GM19468 (cell line): ENCODE measurements around the gene ACTL8.

ENCODE experiments used
- ATAC-seq: cut with Tn5 transposase; IDR thresholded peaks from one replicate; pipeline ENCODE4 v1.9.1; 2021; ENCODE audit warnings: mild to moderate bottlenecking, moderate library complexity, moderate number of reproducible peaks; ENCODE audit not compliant: unreplicated experiment; ENCODE audit errors: extremely low read depth

ACTL8 gene

DNA sequence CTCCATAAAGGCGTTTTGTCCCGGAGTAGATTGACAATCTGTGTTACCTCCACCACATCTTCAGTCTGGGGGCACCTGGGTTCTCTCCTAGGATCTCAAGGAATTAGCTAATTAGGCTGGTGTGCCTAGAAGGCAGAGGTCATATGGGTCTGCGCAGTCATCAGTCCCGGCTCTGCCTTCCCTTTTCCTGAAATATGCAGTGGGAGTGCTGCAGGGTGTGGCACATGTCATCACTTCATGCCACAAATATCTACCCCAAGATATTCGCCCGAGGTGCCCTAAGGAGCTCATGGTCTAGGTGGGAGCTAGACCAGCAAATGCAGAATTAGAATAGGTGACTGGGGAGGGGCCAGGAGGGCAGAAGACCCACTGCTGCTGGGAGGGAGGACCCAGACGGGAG, 42.9 kb downstream of the ACTL8 start:
- ATAC-seq: no peak

DNA sequence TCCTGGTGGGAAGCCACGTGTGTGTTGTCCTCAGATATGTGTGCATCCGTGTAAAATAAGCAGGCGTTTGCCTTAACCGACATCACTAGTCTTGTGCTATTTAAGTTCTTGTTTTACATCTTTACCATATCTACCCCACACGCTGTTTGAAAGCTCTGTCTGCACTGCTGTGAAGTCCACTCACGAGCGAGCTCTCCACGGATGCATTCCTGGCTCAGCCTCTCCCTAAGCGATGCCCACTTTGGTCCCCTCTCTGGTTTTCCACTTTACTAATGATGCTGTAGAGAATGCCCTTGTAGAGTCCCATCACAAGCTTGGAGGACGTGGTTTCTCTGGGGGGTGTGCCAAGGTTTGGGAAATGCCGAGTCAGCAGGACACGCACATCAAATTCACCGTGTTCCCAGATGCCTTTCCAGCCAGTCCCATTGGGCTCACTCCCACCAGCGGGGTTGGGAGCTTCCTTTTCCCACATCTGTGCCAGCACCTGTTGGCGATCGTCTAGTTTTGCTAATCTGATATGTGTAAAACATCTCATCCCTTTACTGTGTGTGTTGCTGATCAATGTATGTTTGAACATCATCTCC, 43.8 kb downstream of the ACTL8 start:
- no peak for ATAC-seq

DNA sequence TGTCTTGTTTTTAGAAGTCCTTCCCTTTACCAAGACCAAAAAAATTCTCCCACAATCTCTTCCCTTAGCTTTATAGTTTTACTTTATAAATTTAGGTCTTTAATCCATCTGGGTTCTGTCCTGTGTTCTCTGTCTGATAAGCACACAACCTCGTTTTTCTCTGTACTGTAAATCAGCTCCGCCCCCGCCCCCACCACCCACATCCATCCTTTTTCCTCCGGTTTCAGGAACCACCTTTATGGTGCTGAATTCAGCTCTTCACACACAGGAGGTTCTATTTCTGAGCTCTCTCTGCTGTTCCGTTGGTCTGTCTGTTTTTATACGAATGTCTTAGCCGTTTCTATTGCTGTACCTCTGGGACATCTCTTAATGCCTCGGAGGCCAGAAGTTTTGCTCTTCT, 44.5 kb downstream of the ACTL8 start:
- no peak for ATAC-seq

DNA sequence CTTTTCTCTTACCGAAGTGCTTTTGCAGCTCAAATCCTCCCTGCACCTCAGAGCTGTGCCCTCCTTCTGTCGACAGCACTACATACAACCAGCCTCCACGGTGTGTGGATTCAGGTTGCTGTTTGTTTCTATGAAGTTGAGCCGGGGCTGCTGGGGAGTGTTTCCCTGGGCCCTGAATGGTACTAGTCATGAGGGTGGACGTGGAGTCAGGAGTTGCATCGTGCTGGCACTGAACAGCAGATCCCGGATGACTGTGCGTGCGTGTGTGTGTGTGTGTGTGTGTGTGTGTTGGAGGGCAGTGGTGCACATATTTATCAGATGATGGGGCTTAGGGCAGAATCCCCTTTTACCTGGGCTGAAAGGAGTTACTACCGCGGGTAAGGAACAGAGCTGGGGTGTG, 47.0 kb downstream of the ACTL8 start:
- ATAC-seq: no peak

DNA sequence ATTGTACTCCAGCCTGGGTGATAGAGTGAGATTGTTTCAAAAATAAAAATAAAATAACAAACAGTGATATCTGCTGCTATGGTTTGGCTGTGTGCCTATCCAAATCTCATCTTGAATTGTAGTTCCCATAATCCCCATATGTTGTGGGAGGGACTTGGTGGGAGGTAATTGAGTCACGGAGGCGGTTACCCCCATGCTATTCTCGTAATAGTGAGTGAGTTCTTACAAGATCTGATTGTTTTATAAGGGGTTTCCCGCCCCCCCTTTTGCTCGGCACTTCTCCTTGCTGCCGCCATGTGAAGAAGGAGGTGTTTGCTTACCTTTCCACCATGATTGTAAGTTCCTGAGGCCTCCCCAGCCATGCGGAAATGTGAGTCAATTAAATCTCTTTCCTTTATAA, 47.8 kb downstream of the ACTL8 start:
- ATAC-seq: no peak

DNA sequence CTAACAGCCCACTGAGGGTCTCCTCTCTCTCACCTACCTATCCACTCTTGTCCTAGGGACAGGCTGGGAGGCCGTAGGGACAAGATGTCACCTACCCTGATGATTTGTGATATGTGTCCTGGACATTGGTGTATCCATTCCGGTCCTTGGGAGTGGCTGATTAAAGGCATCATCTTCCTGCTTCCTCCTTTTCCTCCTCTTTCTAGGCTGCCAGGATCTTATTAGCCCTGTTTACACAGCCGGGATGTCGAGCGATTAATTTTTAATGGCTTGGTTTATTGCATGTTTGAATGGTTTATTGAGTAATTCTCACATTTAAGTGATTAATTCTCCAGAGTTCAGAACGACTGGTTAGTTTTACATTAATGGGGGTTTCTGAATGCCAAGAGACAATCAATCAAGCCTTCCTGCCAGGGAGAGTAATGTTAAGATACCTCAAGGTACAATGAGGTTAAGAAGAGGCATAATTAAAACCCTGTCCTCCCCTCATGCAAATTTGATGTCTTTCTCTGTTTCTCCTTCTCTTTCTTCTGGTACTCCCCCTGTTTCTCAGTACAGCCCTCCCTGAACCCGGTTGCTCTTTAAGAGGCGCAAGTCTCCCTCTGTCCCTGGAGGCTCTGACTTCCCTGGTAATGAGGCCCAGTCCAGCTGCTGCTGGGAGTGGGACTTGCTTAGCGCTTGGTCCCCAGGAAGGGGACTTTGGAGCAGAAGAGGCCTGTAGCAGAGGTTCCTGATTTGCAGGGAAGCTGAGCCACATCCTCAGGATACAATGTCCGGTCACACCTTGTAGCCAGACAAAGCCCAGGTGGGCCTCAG, 50.9 kb downstream of the ACTL8 start:
- no peak for ATAC-seq

DNA sequence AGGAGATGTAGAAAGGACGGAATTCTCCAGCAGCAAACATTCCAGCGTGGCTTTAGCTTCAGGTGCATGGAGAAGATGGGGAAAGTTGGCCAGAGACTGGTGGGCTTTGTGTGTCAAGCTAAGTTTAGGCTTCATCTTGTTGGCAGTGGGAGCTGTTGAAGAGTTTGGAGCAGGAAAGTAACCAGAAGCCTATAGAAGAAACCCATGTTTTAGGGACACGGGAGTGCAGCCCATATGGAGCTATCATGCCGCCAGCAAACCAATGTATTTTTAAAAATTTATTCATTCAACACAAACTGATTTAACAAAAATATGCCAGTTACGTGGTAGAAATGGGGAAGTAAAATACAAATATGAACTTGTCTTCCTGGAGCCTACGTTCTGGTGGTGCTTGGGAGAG, 53.7 kb downstream of the ACTL8 start:
- no peak for ATAC-seq

DNA sequence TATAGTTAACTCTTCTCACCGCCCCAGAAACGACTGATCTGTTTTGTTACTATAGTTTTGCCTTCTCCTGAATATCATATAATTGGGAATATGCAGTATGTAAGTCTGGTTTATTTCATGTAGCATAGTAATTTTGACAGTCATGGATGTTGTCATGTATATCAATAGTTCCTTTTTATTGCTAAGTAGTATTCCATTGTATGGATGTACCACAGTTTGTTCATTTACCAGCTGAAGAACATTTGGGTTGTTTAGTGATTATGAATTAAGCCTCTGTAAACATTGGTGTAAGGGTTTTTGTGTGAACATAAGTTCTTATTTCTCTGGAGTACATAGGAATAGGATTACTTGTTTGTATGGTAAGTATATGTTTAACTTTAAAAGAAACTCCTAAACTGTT, 55.5 kb downstream of the ACTL8 start:
- ATAC-seq: no peak

DNA sequence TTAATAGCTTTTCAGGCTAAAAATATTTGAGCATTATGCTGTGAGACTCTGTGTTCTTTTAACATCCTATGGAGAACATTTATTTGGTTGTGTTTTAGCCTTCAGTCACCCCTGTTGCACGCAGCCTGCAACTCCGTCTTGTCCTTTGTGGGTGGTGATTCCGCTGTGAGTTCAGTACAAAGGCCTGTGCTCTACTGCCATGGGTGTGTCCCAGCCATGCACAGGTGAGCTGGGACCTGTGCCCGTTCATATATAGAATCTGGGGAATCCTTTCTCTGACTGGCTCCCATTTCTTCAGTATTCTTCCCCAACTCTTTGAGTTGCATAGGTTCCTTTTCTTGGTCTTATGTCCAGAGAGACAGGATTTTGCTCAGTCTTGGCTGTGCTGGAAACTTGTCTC, 61.4 kb downstream of the ACTL8 start:
- ATAC-seq: no peak

DNA sequence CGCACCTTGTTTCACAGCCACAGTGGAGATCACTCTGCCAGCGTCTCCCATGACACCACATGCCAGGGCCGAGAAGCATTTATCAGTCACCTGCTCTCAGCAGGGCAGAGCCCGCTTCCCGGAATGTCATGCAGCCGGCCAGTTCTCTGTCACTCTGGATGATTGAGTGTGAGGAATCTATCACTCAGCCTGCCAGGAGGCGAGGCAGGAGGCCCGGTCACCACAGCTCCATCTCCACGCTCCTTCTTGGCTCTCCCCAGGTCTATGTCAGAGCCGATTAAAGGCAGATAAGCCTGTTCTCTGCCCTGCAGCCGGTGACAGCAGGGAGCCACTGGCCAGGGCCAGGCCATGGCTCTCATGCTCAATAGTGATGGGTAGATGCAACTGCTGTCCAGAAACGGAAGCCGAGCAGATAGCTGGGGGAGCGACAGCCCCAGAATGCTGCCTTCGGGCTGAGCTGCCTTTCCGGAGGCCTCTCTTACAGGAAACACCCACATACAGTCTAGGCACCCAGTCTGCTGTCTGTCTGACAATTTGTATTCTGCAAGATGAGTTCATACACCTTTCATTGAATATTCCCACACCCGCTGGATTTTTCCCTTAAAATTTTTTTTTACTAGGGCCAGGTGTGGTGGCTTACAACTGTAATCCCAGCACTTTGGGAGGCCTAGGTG, 64.1 kb downstream of the ACTL8 start:
- ATAC-seq: no peak

DNA sequence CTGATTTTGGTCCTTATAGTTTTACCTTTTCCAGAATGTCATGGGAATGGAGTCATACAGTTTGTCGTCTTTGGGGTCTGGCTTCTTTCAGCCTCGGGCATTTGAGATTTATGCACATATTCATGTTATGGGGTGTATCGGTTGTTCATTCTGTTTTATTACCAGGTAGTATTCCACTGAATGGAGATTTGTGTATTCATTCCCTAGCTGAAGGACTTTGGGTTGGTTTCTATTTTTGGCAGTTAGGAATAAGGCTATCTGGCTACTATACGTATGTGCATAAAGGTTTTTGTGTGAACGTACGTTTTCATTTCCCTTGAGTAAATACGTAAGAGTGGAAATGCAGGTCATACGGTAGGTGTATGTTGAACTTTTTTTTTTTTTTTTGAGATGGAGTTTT, 65.1 kb downstream of the ACTL8 start:
- ATAC-seq: no peak

DNA sequence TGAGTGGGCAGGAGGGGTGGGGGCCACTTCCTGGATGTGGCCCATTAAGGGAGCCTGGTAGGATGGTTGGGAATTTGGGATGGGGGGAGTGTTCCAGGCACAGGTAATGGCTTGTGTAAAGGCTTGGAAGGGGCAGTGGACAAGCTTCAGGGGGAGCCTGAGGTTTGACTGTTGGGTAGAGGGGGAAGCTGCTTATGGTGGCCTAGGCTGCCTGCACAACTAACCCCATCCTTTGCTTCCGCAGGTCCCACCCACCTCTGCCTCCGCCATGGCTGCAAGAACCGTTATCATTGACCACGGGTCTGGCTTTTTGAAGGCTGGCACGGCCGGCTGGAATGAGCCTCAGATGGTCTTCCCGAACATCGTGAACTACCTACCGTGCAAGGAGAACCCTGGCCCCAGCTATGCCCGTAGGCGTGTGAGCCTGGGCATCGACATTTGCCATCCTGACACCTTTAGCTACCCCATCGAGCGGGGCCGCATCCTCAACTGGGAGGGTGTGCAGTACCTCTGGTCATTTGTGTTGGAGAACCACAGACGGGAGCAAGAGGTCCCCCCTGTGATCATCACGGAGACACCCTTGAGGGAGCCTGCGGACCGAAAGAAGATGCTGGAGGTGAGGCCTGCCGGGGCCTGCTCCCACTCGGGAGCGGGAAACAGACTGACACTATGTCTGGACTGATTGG, 67.8 kb downstream of the ACTL8 start:
- no peak for ATAC-seq

DNA sequence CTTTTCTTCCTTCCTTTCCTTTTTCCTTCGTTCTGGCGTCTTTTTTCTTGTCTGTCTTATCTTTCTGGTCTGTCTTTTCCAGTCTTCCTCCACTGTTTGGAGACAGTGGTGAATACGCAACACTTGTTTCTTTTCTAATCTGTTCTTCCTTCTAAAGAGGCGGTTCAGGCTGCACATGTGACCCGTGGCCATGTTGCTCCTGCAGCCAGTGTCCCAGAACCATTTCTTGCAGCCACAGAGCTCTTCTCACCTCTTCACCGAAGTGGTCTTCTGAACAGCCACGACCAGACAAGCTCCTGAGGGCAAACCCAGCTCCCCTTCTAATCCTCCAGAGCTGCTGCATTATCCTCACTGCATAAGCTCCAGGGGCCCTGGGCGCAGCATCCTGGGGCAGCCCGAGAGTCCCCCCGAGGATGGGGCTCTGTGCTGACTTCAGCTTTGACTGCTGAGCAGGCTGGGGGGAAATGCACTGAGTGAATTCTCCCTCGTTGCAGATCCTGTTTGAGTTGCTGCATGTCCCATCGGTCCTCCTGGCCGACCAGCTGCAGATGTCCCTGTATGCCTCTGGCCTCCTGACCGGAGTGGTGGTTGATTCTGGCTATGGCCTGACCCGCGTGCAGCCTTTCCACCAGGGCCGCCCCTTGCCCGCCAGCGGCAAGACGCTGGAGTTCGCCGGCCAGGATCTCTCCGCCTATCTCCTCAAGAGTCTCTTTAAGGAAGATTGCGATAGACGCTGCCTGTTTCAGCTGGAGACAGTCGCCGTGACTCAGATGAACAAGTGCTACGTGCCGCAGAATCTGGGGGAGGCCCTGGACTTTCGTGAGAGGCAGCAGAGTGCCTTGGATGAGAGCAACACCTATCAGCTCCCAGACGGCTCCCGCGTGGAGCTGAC, 70.4 kb downstream of the ACTL8 start:
- ATAC-seq: no peak

DNA sequence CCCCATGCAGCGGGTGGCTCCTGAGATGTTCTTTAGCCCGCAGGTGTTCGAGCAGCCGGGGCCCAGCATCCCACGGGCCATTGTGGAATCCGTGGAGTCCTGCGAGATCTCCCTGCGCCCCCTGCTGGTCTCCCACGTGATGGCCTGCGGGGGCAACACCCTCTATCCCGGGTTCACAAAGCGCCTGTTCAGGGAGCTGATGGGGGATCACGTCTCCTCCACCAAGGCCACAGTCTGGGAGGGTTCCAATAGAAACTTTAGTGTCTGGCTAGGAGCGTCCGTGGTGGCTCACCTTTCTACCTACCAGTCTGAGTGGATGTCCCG, 71.0 kb downstream of the ACTL8 start:
- no peak for ATAC-seq

DNA sequence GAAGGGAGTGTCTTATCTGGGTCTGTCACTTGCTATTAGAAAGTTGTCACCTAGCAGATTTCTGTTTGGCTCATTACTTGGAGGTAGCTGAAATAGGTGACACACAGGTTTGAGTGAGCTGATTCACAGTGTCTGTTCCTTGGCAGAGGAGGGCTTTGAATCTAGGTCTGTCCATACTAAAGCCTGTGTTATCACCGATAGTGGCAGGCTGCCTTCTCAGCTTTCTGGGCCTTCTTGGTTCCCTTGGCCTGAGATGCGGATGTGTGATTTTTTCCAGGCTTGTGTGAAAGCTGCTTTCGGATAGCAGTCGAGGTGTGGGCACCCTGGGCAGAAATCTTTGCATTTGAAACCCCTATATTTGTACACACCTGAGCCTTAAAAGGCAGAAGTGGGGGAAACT, 73.9 kb downstream of the ACTL8 start:
- no peak for ATAC-seq

DNA sequence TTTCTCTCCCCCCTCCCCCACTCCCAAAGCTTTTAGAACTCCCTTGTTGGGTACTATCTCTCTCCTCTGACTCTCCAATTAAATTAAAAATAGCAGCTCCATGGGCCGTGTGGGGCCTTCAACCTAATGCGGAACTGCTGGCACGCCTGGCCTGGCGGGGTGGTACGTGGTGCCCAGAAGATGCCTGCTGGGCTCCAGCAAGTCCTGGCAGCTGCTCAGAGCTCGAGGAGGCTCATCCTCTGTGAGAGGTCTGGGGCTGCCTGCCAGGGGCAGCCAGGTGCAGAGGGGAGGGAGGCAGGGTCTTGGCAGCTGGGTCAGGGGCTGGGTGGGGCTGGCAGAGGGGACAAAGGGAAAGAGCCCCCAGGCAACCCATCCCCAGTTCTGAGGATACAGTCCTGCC, 74.4 kb downstream of the ACTL8 start:
- ATAC-seq: no peak

DNA sequence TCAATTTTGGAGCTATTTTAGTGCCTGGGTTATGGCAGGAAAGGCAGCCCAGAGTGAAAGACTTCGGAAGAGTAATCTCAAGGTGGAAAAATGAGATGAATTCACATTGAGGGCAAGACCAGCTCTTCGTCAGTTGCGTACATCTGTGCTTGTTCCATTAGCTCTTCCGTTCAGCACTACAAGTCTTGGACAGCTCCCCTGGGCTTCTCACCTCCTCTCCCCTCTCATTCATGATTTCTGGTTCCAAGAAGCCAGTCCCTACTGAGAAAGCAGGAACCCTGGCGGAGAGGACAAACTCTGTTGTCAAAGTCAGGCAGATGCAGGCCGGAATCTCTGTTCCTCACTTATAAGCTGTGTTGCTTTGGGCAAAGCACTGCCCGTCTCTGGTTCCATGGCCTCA, 76.5 kb downstream of the ACTL8 start:
- no peak for ATAC-seq

DNA sequence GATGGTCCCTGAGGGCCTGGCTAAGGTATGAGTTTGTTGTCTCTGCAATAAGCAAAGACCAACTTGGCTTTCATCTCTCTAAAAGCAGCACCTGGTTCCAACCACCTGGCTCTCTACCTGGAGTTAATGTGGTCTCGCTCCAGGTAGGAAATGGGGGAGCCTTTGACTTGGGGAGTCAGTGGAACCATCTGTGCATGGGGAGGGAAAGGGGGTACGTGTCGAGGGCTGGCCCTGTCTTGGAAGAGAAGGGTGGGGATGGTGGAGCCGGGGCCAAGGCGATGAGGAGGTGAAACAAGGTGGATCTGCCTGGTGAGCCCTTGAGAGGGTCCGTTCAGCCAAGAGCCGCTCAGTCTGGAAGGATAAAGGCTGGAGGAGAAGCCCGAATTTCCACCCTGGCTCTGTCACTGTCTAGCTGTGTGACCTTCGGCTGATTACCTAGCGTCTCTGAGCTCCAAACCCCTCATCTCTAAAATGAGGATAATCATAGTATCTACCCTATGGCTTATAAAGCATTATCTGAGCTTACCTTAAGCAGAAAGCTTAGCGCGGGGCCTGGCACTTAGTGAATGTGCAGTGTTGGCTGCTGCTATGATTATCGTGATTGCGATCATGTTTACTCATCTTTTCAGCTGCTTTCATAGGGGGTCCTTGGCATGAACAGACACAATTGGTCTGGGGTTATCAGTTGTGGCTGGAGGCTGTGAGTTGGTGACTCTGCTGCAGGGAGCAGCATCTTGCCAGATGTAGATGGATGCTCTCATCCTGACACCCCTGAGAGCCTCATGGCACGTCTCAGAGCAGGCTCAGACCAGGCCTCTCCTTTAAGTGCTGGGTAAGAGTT, 78.7 kb downstream of the ACTL8 start:
- no peak for ATAC-seq

DNA sequence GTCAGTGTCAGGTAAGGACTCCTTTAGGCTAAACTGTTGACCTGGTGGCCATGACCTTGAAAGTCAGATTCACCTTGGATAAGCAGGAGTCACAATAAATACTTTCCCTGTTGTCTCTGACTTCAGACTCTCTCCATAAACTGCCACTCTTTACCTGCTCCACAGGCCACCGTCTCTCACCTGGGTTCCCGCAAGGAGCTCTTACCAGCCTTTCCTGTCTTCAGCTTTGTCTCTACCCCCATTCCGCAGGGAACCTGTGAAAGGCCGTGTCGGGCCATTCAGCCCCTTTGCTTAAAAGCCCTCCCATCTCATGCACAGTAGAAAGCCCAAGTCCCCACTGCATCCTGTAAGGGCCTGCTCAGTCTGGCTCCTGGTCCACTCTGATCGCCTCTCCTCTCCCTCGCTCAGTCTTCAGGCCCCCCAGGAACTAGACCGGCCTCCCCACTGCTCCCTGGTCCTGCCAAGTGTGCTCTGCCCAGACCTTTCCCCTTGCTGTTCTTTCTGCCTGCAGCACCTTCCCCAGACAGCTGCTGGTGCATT, 79.5 kb downstream of the ACTL8 start:
- ATAC-seq: no peak
